ENCODE data around the gene ITPKB.
A peak's percentile ranks its signal among the peaks of the same experiment; 100 is the strongest.

The ITPKB gene

DNA sequence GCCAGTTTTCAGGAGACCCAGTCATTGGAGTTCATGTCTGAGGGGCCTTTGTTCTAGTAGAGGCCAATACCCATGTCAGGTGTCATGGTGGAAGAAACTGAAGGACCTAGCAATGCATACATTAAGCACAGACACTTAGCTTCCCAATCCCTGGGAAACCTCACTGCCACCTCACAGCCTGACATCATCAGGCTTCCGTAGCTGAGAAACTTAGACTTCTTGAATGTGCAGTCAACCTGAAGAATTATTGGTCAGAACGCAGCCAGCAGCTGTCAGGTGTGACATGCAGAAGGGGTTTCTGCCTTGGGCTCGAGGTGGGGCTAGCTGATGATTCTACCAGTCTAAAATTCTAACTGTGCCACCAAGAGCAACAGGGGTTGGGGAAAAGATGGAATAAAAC lies 1.9 kb upstream of the ITPKB start:
- TF ChIP-seq, protein P1, sequence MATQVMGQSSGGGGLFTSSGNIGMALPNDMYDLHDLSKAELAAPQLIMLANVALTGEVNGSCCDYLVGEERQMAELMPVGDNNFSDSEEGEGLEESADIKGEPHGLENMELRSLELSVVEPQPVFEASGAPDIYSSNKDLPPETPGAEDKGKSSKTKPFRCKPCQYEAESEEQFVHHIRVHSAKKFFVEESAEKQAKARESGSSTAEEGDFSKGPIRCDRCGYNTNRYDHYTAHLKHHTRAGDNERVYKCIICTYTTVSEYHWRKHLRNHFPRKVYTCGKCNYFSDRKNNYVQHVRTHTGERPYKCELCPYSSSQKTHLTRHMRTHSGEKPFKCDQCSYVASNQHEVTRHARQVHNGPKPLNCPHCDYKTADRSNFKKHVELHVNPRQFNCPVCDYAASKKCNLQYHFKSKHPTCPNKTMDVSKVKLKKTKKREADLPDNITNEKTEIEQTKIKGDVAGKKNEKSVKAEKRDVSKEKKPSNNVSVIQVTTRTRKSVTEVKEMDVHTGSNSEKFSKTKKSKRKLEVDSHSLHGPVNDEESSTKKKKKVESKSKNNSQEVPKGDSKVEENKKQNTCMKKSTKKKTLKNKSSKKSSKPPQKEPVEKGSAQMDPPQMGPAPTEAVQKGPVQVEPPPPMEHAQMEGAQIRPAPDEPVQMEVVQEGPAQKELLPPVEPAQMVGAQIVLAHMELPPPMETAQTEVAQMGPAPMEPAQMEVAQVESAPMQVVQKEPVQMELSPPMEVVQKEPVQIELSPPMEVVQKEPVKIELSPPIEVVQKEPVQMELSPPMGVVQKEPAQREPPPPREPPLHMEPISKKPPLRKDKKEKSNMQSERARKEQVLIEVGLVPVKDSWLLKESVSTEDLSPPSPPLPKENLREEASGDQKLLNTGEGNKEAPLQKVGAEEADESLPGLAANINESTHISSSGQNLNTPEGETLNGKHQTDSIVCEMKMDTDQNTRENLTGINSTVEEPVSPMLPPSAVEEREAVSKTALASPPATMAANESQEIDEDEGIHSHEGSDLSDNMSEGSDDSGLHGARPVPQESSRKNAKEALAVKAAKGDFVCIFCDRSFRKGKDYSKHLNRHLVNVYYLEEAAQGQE (IDR thresholded peaks at IDR 0.05; ENCODE audit: insufficient replicate concordance, low read depth): no peak
- TF ChIP-seq, protein P2, sequence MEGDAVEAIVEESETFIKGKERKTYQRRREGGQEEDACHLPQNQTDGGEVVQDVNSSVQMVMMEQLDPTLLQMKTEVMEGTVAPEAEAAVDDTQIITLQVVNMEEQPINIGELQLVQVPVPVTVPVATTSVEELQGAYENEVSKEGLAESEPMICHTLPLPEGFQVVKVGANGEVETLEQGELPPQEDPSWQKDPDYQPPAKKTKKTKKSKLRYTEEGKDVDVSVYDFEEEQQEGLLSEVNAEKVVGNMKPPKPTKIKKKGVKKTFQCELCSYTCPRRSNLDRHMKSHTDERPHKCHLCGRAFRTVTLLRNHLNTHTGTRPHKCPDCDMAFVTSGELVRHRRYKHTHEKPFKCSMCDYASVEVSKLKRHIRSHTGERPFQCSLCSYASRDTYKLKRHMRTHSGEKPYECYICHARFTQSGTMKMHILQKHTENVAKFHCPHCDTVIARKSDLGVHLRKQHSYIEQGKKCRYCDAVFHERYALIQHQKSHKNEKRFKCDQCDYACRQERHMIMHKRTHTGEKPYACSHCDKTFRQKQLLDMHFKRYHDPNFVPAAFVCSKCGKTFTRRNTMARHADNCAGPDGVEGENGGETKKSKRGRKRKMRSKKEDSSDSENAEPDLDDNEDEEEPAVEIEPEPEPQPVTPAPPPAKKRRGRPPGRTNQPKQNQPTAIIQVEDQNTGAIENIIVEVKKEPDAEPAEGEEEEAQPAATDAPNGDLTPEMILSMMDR (IDR thresholded peaks at IDR 0.05; ENCODE audit: insufficient read depth, low read length): no peak
- no peak overlapping the region for H3K4me3 ChIP-seq (replicated peaks; ENCODE audit: insufficient read depth, low read length)

DNA sequence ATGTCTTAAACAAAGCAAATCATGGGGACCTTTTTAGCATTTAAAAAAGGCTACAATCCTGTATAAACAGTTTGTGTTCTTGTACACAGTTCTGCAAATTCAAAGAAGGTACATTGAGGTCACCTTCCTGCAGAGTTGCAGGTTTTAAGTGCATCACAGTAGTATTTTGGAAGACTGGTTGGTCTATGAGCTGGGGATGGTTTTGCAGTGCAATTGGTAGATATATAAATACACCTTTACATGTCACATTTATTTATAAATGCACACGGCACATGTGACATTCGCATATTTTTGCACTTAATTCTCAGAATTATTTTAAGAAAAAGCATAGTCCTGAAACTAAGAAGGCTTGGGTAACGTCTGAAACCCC lies 599 bp upstream of the ITPKB start:
- DNase-seq (ENCODE audit: low read depth in 1 of 2, low spot score in 1 of 2): no peak
- Histone ChIP-seq H3K4me3 (replicated peaks; ENCODE audit: insufficient read depth, low read length) (no peak overlapping the region; the same call in 1 of the 2 replicates), H3K27me3 (ENCODE audit: insufficient read depth, poor library complexity, severe bottlenecking) (no peaks in the 10 kb centered on the region), H3K27ac (replicated peaks) (peak overlapping the region; percentile 93)
- TF ChIP-seq, protein P1 (IDR thresholded peaks at IDR 0.05; ENCODE audit: insufficient replicate concordance, low read depth): no peak
- no peak for TF ChIP-seq POLR2AphosphoS5 (IDR thresholded peaks at IDR 0.05; ENCODE audit: low read depth)
- no peak for TF ChIP-seq GABPA (IDR thresholded peaks at IDR 0.05; ENCODE audit: low read depth)
- TF ChIP-seq, protein P2 (IDR thresholded peaks at IDR 0.05; ENCODE audit: insufficient read depth, low read length): no peak
- TF ChIP-seq SPI1 (IDR thresholded peaks at IDR 0.05; ENCODE audit: borderline replicate concordance, low read depth): no peak

More for the DNA sequence above, 1.9 kb upstream of the ITPKB start:
- Histone ChIP-seq H3K27ac (replicated peaks) (no peak overlapping the region), H3K27me3 (ENCODE audit: insufficient read depth, poor library complexity, severe bottlenecking) (no peaks in the 10 kb centered on the region)
- no peak for DNase-seq (ENCODE audit: low read depth in 1 of 2, low spot score in 1 of 2)

DNA sequence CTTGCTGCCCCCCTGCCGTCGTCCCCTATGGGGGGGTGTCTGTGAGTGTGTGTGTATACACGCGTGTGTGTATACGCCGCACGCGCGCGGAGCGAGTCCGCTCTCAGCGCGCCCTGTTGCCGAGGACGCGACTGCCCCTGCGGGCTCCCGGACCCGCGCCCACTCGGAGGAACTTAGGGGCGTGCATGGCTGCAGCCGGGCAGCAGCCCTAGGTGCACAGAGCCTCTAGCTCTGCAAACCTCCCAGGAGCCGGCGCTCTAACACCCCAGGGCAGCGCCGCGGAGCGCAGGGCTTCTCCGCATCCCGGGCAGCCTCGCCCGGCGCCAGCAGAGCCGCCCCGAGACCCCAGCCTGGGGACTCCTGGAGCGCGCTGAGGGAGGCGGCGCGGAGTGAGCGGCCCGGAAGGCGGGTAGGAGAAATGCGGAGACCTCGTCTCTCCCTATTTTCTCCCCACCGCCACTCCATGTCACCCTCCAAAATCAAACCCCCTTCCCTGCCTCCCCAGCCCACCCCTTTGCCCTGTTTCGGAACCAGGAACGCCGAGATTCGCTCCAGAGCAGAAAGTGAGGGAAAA lies 574 bp downstream of the ITPKB start:
- Histone ChIP-seq H3K27ac (replicated peaks) (peak overlapping the region; percentile 93), H3K27me3 (ENCODE audit: insufficient read depth, poor library complexity, severe bottlenecking) (no peaks in the 10 kb centered on the region)
- DNase-seq (ENCODE audit: low read depth in 1 of 2, low spot score in 1 of 2): peak; percentile 34 to 39

More for the DNA sequence above, 574 bp downstream of the ITPKB start:
- TF ChIP-seq, protein P1 (IDR thresholded peaks at IDR 0.05; ENCODE audit: insufficient replicate concordance, low read depth): peak; percentile 39
- no peak for TF ChIP-seq GABPA (IDR thresholded peaks at IDR 0.05; ENCODE audit: low read depth)
- H3K4me3 ChIP-seq (replicated peaks; ENCODE audit: insufficient read depth, low read length): peak overlapping the region; percentile 78
